ENCODE results near the gene CNOT3.
"Not testable (repeated sequence)": the region's sequence is repeated elsewhere in the genome, so short reads cannot be mapped to it uniquely, and the experiment has no call there.

The CNOT3 gene

DNA sequence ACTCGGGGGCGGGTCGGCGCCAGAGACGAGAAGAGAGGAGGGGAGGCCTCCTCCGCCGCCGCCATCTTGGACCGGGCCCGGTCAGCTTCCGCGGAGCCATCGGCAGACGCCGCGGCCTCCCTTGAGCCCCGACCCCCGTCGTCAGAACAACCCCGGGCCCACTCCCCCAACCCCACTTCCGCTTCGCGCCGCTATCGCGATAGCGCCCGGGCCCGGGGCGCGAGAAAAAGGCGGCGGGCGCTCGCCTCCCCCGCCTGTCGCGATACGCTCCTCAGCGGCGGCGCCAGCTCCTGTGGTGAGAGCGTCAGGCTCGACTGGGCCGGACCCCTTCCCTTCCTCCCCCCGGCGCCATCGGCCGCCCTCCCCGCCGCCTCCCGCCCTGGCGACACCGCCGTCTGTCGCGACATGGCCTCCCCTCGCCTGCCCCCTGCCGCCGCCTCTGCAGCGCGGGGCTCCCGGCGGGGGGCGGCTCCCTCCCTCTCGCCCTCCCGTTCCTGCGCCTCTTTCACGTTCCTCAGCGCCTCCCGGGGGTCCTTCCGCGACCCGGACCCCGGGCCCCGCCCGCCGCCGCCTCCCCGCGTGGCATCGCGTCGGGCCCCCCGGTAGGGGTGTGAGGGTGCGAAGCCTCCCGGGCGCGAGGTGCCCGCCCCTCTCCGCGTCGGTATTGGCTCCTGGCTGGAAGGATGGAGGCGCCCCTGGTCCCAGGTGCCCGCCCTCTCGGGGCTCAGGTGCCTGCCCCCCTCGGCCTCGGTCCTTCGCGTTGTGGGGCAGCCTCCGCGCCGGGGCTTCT is at the start of gene CNOT3:
TSS of gene CNOT3 (plus strand) at position 64 of the 790 bp plus-strand sequence. CDS start 5,217 bp downstream, outside the sequence.
- no peak for DNase-seq

DNA sequence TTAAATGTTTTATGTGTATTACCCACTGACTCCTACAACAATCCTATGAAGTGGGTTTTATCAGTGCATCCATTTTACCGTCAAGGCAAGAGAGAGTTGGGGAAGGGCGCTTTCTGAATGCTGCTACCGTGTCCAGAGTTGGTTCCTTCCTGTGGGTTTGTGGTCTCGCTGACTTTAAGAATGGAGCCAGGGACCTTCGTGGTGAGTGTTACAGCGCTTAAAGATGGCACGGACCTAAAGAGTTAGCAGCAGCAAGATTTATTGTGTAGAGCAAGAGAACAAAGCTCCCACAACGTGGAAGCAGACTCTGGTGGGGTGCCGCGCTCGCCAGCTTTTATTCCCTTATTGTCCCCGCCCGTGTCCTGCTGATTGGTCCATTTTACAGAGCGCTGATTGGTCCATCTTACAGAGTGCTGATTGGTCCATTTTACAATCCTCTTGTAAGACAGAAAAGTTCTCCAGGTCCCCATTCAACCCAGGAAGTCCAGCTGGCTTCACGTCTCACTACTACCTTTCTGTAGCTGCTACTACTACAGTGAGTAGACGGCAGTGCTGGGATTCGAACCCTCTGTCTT is 43.0 kb upstream of the CNOT3 start:
- no peak for DNase-seq

DNA sequence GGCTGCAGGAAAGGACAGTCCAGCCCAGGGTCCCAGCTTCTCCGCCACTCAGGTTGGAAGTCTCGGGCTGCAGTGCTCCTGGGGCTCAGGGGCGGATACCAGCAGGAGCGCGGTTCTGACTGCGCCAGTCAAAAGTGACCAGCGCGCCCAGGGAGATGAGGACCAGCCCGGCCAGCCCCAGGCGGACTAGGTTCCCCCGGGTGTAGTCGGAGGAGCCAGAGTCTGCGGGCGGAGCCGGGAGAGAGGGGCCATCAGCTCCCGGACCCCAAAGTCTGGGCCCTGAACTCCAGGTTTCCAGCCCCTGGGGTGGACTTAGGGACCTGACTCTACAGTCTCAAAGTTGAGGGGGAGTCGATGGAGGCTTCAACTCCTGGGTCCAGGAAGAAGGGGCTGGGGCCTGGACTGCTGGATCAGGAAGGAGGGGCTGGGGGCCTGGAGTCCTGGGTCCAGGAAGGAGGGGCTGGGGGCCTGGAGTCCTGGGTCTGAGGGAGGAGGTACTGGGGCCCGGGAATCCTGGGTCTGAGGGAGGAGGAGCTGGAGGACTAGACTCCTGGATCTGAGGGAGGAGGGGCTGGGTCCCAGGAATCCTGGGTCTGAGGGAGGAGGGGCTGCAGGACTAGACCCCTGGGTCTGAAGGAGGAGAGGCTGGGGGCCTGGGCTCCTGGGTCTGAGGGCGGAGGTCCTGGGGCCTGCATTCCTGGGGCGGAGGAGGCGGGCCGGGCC is 42.3 kb upstream of the CNOT3 start:
- no peak for DNase-seq

DNA sequence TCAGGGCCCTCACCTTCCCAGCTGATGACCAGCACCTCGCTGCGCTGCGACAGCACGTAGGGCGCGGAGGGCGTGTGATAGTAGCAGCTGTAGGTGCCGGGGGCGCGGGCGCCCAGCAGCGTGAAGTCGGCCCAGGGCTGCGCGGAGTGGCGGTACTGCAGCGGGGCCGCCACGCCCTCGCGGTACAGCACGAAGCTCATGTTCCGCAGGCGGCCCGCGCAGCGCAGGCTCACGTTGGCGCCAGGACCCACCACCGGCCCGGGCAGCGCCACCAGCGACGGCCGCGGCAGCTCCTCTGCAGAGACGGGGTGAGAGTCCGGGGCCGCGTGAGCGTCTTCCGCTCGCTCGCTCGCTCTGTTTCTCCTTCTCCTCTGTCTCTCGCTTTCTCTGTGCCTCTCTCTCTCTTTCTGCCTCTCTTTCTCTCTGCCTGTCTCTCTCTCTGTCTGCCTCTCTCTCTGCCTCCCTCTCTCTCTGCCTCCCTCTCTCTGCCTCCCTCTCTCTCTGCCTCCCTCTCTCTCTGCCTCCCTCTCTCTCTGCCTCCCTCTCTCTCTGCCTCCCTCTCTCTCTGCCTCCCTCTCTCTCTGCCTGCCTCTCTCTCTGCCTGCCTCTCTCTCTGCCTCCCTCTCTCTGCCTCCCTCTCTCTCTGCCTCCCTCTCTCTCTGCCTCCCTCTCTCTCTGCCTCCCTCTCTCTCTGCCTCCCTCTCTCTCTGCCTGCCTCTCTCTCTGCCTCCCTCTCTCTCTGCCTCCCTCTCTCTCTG is 41.5 kb upstream of the CNOT3 start:
- not testable (repeated sequence) for DNase-seq

DNA sequence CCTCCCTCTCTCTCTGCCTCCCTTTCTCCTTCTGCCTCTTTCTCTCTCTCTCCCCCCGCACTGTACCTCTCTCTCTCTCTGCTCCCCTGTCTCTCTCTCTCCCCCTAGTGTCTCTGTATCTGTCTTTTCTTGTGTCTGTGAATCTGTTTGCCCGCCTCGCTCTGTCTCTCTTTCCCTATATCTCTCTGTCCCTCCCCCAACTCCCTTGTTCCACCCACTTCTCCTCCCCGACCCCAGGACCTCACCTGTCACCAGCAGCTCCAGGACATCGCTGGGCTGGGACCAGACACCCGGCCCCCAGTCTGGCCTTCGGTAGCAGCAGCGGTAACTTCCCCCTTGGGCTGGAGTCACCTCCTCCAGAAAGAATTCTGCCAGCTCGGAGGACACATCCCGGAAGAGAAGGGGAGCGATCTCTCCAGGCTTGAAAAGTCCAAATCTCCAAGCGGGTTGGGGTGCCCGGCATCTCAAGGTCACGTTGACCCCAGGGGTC is 40.9 kb upstream of the CNOT3 start:
- DNase-seq, result no peak

DNA sequence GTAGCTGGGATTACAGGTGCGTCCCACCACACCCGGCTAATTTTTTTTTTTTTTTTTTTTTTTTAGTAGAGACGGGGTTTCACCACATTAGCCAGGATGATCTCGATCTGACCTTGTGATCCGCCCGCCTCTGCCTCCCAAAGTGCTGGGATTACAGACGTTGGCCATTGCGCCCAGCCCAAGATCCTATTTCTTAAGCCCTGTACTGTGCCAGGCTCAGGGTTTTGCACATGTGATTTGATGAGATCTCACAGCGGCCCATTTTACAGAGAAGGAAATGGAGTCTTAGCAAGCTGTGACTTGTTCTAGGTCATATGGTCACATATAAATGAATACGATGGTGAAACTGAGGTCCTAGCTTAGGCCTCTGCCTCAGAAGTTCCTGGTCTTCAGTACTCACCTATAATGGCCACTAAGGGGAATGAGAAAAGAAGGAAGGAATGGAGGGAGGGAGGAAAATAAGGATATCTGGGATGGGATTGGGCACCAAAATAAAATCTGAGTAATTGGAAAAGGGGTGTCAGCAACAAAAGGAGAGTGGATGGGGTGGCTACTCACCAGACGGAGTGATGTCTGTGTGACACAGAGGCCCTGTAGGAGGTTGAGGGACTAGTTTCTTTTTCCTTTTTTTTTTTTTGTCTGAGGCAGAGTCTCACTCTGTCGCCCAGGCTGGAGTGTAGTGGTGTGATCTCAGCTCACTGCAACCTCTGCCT is 38.2 kb upstream of the CNOT3 start:
- DNase-seq, result no peak

DNA sequence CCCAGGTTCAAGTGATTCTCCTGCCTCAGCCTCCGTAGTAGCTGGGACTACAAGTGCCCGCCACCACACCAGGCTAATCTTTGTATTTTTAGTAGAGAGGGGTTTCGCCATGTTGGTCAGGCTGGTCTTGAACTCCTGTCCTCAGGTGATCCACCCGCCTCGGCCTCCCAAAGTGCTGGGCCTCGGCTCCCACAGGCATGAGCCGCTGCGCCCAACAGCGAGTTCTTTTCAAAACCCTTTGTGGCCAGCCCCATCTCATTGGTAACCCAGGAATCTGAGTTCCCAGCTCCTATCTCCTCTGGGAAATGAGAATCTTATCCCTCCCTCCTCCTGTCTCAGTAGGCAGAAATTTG is 37.7 kb upstream of the CNOT3 start:
- not testable (repeated sequence) for DNase-seq

DNA sequence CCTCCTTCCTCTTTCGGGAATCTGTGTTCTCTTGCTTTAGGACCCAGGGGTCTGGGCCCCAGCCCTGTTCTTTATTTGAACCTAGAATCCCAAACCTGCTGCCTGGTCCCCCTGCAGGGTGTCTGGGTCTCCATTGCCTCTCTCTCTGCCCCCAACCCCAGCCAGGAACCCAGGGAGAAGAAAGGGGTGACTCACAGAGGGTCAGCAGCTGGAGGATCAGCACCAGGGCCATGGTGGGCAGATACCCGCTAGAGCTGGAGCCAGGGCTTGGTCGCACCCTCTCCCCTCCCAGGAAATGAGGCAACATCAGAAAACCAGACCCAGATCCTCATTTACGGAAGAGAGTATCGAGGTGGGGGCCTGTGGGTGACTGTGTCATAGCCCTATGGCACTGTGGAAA is 37.0 kb upstream of the CNOT3 start, which contains the start of gene OSCAR:
TSS of gene OSCAR (minus strand) at position 243 of the 400 bp plus-strand sequence. CDS start at position 232, 11 bp downstream.
- DNase-seq, result no peak

DNA sequence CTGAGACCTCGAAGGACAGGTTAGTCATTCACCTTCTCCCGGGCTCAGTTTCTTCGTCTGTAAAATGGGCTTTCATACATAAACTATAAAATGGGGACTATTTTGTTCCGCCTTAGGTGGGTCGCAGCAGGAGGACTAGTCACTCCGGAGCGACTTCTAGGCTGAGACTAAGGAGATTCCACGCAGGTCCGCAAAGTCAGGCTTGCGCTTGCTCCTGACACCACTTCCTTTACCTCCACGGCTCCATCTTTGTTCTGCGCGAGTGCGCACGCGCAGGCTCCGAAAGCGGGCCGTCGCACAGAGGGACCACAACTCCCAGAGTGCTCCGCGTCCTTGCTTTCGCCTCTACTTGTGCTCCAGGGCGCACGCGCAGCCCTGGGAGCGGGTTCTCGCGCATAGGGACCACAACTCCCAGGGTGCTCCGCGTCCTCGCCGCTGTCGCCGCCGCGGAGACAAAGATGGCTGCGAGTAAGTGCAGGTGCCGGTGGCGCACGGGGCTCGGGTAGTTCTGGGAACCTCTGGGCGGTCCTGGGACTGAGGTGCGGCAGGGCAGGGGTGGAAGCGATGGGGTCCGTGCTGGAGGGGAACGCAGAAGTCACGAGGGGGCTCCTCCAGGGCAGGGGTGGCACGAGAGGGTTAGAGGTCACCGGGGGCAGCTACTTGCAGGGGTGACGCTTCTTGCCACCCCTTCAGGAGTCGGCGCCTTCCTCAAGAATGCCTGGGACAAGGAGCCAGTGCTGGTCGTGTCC is 35.0 kb upstream of the CNOT3 start, which contains the start of gene NDUFA3:
TSS of gene NDUFA3 (plus strand) at position 435 of the 749 bp plus-strand sequence. CDS start at position 459, 24 bp downstream.
- DNase-seq, result peak; percentile 94

DNA sequence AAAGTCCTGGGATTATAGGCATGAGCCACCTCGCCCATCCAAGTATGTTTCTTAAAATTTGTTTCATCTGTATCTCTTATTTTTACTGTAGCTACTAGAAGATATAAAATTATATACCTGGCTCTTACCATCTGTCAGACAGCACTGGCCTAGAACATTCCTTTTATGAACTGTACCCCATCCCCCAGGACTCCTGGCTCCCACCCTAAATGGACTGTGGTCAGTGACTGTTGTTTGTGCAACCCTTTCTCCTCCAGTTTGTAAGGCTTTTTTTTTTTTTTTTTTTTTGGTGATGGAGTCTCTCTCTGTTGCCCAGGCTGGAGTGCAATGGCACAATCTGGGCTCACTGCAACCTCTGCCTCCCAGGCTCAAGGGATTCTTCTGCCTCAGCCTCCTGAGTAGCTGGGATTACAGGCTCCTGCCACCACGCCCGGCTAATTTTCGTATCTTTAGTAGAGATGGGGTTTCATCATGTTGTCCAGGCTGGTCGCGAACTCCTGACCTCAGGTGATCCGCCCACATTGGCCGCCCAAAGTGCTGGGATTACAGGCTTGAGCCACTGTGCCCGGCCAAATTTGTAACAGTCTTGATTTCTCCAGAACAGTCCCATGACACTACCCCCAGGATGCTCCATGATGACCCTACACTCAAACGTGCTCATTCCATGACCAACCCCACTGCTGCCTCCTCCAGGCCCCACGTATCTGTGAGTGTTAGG is 32.4 kb upstream of the CNOT3 start:
- no peak for DNase-seq

DNA sequence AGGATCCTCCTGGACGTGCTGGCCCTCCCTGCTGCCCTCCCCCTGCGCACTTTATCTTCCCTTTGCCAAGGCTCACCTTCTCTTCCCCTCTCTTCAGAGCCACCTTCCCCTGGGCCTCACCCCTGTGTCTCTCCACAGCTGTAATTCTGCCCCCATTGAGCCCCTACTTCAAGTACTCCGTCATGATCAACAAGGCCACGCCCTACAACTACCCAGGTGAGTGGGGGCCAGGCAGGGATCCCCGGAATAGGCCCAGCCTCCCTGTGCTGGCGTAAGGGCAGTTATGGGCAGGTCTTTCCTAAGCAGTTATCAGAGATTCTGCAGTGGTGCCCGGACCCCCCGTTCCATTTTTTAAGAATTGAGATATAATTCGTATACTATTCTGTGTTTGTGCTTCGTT is 31.8 kb upstream of the CNOT3 start:
- no peak for DNase-seq

DNA sequence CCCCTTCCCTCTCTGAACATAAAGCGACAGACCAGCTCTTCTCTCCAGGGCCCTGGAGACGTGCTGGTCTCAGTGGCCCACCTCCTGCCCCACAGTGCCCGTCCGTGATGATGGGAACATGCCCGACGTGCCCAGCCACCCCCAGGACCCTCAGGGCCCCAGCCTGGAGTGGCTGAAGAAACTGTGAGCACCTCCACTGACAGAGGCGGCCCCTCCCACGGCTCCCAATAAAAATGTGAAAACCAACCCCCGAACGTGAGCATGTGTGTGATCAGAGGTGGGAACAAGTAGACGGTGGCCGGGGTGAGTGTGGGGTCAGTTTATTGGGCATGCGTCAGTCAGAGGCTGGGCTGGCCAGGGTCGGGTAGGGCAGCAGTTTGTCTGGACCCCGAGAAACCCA is 30.8 kb upstream of the CNOT3 start:
- DNase-seq, result no peak

DNA sequence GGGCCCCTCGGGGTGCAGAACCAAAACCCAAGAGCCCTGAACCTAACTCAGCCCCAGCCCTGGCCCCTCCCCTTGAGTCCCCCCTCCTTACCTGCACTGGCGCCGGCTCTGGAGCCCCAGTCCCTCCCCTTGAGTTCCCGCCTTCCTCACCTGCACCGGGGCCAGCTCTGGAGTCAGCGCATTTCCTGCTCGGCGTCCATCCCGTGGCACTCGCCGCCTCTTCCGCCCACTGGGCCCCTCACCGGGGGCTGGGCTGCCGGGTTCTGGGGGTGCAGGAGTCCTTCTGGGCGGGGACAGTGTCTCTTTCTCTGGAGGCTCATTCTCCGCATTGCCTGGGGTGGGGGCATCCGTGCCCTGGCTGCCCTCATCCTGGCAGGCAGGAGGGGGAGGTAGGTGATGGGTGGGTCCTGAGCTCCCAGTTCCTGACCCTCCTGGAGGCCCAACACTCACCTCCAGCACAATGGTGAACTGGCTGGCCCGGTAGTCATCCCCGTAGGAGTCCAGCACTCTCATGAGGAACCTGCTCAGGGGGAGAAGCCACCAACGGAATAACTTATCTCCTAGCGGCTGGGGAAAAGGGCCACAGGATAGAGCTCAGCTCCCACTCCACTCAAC is 29.6 kb upstream of the CNOT3 start:
- no peak for DNase-seq

DNA sequence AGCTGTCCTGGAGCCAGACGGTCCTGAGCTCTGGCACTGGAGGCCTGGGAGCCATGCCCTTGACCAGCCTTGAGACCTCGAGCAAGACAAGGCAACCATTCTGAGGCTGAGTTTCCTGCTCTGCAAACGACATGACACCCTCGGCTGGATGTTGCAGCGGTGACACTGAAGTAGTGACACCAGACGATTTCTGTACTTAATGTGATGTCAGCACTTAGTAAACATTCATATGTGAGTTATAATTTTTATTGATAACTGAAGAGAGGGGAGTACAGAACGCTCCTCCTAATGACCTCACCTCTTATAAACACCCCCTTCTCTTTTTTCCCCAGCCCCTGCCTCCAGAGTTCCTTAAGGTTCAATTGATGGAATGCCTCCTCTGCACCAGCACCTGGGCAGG is 29.1 kb upstream of the CNOT3 start:
- DNase-seq, result no peak

DNA sequence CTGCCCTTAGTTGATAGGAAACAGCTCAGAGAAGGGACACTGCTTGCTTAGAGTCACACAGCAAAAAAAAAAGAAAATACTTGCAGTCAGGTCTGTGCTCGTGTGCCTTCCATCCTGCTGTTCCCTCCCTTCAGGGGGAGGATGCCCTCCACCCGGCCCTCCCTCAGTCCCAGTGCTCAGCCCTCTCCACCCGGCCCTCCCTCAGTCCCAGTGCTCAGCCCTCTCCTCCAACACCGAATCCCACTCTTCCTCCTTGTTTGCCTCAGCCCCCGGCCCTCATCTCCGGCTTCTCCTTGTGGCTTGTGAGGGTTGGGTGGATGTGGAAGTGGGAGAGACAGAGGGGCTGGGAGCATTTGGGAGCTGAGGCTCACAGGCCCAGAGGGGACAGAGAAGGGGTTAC is 27.9 kb upstream of the CNOT3 start:
- DNase-seq, result no peak

DNA sequence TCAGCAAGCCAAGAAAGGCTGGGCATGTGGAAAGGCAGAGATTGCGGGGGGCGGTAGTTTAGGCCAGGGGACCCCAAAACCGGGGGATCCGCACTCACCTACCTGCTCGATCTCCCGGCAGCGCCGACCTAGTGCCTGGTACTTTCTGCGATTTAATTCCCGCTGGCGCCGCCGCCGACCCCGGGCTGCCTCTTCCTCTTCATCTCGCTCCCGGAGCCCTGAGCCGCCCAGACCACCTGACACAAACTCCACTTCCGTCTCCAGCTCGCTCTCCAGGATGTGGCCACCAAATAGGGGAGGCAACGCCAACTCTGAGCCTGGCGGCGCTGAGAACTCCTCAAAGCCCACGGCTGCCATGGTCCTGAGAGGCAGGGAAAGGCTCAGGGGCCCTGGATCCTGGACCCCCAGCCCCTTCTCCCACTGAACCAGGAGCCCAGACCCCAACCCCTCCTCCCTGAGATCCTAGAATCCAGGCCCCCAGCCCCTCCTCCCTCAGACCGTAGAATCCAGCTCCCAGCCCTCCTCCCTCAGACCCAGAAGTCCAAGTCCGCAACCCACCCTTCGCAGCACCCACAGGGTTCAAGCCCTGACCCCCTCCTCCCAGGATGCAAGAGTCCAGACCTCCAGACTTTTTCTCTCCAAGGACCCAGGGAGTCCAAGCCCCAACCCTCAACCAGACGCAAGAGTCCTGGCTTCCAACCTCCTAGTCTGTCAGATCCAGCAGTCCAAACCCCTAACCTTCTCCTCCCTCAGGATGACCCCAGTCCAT is 23.0 kb upstream of the CNOT3 start:
- peak; percentile 21 for DNase-seq

DNA sequence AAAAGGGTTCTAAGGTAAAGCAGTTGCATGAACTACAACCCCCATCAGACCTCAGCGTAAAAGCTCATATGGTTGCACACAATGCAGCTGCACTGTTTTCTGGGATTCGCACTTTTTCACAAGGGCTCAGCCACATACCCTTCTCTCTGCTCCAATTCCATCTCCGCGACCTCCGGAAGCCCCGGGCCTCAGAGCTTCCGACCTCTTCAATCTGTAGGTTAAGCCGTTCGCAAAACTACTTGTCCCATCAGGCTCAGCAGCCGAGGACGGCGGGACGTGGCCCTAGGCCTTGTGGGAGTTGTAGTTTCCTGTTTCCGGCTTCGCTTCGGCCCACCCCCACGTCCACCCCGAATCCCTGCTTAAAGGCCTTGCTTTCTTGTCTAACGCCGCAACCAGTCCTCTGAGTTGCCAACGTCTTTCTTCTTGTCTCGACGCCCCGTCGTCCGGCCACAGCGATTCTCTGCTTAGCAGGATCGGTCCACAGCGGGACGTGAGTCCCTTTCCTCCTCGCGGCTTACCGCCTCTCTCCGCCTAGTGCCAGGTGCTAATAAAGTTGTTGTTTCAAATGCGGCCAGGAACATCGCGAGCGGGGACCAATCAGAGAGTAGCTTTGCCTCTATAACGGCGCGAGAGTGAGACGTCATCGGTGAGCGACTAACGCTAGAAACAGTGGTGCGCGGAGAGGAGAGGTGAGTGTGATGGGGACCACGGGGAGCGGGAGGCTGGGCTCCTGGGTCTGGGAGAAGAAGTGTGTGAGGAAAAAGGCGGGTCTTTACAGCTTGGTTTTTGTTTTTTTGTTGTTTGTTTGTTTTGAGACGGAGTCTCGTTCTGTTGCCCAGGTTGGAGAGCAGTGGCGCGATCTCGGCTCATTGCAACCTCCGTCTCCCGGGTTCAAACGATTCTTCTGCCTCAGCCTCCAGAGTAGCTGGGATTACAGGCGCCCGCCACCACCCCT is 22.2 kb upstream of the CNOT3 start, which contains the start of the genes PRPF31 and TFPT:
TSS of gene PRPF31 (plus strand) at position 646 of the 955 bp plus-strand sequence. CDS start 2,525 bp downstream, outside the sequence.
TSS of gene TFPT (minus strand) at position 549 of the 955 bp plus-strand sequence. CDS start at position 161, 388 bp downstream.
- peak; percentile 94 for DNase-seq

DNA sequence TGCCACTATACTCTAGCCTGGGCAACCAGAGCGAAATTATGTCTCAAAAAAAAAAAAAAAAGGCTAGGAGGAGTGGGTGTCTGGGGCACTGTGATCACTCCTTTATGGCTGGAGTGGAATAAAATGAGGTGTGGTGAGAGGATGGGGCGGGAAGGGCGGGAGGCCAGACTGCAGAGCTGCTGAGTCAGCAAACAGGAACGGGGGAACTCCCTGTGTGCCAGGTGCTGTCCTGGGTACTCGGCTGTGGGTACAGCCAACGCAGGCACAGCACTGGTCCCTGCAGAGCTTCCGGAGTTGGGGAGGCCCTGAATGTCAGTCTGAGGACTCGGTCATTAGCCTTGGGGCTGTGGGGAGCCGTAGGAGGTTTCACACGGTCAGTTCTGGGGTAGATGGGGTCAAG is 16.3 kb upstream of the CNOT3 start:
- DNase-seq, result no peak

Measured in NCI-H2107 (cell line).